KOPT-K1 (cell line): ENCODE measurements around the gene POLR2J3.
"Not testable (repeated sequence)": the region's sequence is repeated elsewhere in the genome, so short reads cannot be mapped to it uniquely, and the experiment has no call there.

Experiments
- H3K27ac ChIP-seq: fragments of 200-600 bp; sonication (generic); 2 replicates; pipeline ENCODE4 v1.5.1; 2016; ENCODE audit warnings: antibody characterized with exemption, mild to moderate bottlenecking, low read depth, low read length; ENCODE audit not compliant: poor library complexity, severe bottlenecking
- H3K36me3 ChIP-seq: fragments of 200-600 bp; sonication (generic); 2 replicates; pipeline ENCODE4 v1.5.1; 2017; ENCODE audit warnings: antibody characterized with exemption, mild to moderate bottlenecking, low read length, moderate library complexity; ENCODE audit not compliant: insufficient read depth
- H3K9me3 ChIP-seq: fragments of 200-600 bp; sonication (generic); 2 replicates; pipeline ENCODE4 v1.5.1; 2017; ENCODE audit warnings: antibody characterized with exemption, low read length, mild to moderate bottlenecking; ENCODE audit not compliant: insufficient read depth, poor library complexity, severe bottlenecking

Gene POLR2J3

GRCh38 chr7:102572261-102573239, at the start of gene POLR2J3:
Gene POLR2J3 (minus strand): TSS chr7:102572583. CDS start chr7:102572521, 62 bp downstream.
- not testable (repeated sequence) for H3K36me3 ChIP-seq, H3K9me3 ChIP-seq
- peak within 1 kb of the TSS; percentile 76 for H3K27ac ChIP-seq

- H3K9me3 ChIP-seq, H3K36me3 ChIP-seq, H3K27ac ChIP-seq: not testable (repeated sequence)
These were observed 45.7 kb upstream of the POLR2J3 start for GRCh38 chr7:102618122-102618521.

- H3K27ac ChIP-seq, H3K36me3 ChIP-seq: not testable (repeated sequence)
These were observed 44.2 kb upstream of the POLR2J3 start, which contains the start of gene RASA4 for GRCh38 chr7:102616507-102617125. Gene RASA4 (minus strand): TSS chr7:102616756. CDS start chr7:102616689, 67 bp downstream.

GRCh38 chr7:102615930-102616329, 43.5 kb upstream of the POLR2J3 start:
- H3K27ac ChIP-seq, H3K36me3 ChIP-seq, H3K9me3 ChIP-seq: not testable (repeated sequence)

More at GRCh38 chr7:102616507-102617125, 44.2 kb upstream of the POLR2J3 start, which contains the start of gene RASA4:
- H3K9me3 ChIP-seq: not testable (repeated sequence)

GRCh38 chr7:102614873-102615272, 42.5 kb upstream of the POLR2J3 start:
- not testable (repeated sequence) for H3K27ac ChIP-seq, H3K9me3 ChIP-seq, H3K36me3 ChIP-seq

GRCh38 chr7:102614346-102614697, 41.9 kb upstream of the POLR2J3 start:
- H3K27ac ChIP-seq, H3K36me3 ChIP-seq, H3K9me3 ChIP-seq: not testable (repeated sequence)

- not testable (repeated sequence) for H3K9me3 ChIP-seq, H3K27ac ChIP-seq, H3K36me3 ChIP-seq
These were observed 41.4 kb upstream of the POLR2J3 start for GRCh38 chr7:102613575-102614345.

- not testable (repeated sequence) for H3K9me3 ChIP-seq, H3K36me3 ChIP-seq, H3K27ac ChIP-seq
These were observed 39.4 kb upstream of the POLR2J3 start for GRCh38 chr7:102611675-102612325.

GRCh38 chr7:102611013-102611674, 38.8 kb upstream of the POLR2J3 start:
- H3K27ac ChIP-seq, H3K36me3 ChIP-seq, H3K9me3 ChIP-seq: not testable (repeated sequence)

GRCh38 chr7:102610441-102610840, 38.1 kb upstream of the POLR2J3 start:
- H3K9me3 ChIP-seq, H3K36me3 ChIP-seq, H3K27ac ChIP-seq: not testable (repeated sequence)

- not testable (repeated sequence) for H3K9me3 ChIP-seq, H3K36me3 ChIP-seq, H3K27ac ChIP-seq
These were observed 37.4 kb upstream of the POLR2J3 start for GRCh38 chr7:102609734-102610133.

- H3K36me3 ChIP-seq, H3K9me3 ChIP-seq, H3K27ac ChIP-seq: not testable (repeated sequence)
These were observed 34.5 kb upstream of the POLR2J3 start for GRCh38 chr7:102606848-102607247.

- H3K27ac ChIP-seq, H3K9me3 ChIP-seq, H3K36me3 ChIP-seq: not testable (repeated sequence)
These were observed 32.2 kb upstream of the POLR2J3 start for GRCh38 chr7:102604431-102605145.

GRCh38 chr7:102602317-102602716, 29.9 kb upstream of the POLR2J3 start:
- not testable (repeated sequence) for H3K9me3 ChIP-seq, H3K27ac ChIP-seq, H3K36me3 ChIP-seq
